Measurements from ENCODE around the gene BMPR1A.

The BMPR1A gene

DNA sequence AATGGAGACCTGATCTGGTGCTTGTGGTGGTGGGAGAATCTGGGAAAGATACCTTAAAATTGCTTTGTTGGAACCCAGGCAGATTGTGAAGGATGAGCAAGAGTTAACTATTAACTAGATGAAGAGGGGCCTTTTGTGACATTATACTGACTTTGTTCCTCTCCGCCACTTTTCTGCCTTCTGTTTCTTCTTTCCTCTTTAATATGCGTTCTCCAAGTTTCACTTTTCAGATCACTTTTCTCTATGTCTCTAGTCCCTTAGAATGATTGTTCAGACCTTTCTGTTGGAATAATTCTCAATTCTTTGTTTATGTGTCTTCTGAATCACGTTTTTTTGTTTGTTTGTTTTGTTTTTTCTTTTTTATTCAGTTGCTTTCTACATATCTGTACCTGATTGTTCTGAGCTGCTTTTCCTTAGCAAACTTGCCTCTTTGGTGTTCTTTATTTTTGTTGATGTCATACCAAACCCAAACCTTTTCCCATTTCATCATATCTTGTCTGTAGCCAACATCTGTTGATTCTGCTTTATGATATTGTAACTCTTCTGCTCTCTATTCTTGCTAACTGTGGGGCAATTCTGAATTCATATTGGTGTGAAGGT, 2.8 kb downstream of the BMPR1A start:
- in situ Hi-C loops (cut with MboI; ENCODE audit: low sequenced_read_pairs): no loop called here

DNA sequence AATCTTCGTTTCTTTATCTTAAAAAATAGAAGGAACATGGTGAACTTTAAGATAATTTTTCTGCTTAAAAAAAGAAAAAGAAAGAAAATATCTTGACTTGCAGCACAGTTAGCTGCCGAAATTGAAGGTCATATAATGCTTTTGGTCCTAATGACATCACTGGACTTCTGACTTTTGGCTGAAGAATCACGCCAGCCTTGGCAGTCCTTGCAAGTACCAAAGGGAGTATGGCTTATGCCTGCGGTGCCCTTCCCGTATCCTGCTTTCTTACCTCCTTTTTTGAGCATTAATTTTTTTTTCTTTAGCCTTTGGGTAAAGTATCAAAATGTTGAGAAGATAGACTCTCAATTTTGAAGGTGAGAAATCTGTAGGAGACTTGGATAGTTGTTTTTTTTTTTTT, 7.0 kb downstream of the BMPR1A start:
- in situ Hi-C loops (cut with MboI; ENCODE audit: low sequenced_read_pairs): no loop called here

DNA sequence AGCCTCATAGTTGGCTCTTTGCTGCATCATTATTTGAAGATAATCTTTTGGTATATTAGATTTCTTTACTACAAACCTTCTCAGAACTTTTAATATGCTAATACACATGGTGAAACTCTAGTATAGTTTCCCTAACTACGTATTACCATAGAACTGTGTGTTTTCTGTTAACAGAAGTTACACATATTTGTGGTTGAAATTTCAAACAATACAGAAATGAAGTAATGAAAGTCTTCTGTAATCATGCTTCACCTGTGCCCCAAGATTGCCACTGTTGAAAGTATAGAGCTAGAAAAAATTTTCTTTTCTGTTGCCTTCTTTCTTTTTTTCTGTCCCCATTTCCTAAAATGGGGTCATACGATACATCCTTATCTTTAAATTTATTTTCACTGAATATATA, 9.1 kb downstream of the BMPR1A start:
- in situ Hi-C loops (cut with MboI; ENCODE audit: low sequenced_read_pairs): no loop called here

DNA sequence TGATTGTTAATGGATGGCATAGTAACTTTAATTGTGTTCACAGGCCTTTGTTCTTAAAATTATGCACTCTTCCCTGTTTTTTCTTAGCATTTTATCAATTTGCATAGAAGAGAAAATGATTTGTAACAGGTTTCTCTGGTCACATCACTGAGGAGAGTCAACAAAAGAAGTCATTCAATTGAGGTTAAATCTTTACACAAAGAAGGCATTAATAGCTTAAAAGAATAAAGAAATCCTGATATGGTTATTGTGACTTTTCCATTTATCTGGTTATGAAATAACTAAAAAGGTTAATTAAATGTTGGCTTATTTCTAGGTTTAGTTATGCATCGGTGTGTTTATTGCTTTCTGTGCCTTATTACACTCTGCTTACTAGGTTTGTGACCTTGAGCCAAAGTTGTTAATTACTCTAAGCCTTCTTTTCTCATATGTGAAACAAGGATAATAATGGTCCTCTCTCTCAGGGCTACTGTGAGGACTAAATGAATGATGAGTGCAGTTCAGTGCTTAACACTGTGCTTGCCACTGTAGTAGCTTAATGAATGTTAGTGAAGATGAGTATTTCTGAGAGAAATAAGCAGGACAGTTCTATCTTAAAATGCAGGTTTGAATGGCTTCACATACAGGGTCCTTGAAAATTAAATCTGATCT, 12.1 kb downstream of the BMPR1A start:
- in situ Hi-C loops (cut with MboI; ENCODE audit: low sequenced_read_pairs): no loop called here

DNA sequence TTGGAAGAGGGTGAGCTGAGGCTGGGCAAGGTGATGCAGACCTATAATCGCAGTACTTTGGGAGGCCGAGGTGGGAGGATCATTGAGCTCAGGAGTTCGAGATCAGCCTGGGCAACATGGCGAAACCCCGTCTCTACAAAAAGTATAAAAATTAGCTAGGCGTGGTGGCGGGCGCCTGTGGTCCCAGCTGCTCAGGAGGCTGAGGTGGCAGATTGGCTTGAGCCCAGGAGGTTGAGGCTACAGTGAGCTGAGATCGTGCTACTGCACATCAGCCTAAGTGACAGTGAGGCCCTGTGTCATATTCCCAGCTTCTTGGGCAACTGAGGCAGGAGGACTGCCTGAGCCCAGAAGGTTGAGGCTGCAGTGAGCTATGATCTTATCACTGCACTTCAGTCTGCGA, 13.6 kb downstream of the BMPR1A start:
- in situ Hi-C loops (cut with MboI; ENCODE audit: low sequenced_read_pairs): no loop called here

DNA sequence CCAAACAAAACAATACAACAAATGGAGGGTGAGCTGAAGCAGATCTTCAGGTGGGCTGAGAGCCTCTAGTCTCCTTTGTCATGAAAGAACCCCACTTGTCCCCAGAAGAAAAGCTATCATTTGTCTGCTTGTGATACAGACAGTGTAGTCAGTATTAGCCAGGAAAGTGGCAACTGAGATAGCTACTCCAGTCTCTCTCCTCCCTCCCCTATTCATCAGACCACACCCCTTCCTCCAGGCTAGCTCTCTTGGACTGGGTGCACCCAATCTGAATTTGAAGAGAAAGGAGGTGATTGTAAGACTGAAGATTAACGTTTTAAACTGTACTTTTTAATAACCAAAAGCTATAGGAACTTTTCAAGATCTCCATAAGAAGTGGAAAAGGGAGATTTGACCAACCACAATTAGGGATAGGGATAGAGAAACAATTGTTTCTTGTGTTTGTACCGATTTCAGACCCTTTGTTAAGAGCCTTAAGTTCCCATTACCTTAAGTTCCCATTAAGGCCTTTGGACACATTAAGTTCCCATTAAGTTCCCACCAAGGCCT, 14.1 kb downstream of the BMPR1A start:
- in situ Hi-C loops (cut with MboI; ENCODE audit: low sequenced_read_pairs): no loop called here

GRCh38 chr10:86773498-86773897, 17.1 kb downstream of the BMPR1A start:
- in situ Hi-C loops (cut with MboI; ENCODE audit: low sequenced_read_pairs): no loop called here

DNA sequence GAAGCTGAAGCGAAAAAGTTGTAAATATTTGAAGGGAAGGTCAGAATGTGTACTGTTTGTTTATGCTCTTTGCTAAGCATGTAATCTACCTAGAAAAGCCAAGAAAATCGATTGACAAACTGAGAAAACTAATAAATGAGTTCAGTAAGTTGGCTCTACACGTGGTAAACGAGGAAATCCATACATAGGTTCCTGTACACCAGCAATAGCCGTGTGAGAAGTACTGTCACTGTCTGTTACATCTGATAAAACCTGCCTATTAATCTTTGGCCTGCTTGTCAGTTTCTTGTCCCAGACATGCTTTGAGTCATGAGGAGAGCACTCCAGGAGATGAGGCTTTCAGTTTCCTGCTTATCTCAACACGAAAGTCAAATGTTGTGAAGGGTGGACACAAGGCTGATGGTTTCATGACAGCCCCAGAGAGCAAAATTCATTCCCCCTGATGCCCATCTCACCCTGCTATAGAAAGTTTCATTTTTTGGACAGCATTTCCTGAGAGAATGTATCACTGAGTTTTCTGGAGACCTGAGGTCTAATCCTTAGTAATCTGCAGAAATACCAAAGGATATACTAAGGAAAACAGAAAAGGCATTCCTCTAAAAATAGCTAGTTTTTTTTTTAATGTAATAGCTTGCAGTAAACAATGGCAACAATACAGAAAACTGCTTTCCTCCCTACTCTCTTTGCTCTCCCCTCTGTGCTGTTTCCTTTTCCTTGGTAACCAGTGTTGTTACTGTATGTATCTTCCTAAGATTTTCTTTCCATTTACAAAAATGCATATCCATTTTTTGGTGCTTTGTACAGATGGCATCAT, 18.8 kb downstream of the BMPR1A start:
- in situ Hi-C loops (cut with MboI; ENCODE audit: low sequenced_read_pairs): no loop called here

DNA sequence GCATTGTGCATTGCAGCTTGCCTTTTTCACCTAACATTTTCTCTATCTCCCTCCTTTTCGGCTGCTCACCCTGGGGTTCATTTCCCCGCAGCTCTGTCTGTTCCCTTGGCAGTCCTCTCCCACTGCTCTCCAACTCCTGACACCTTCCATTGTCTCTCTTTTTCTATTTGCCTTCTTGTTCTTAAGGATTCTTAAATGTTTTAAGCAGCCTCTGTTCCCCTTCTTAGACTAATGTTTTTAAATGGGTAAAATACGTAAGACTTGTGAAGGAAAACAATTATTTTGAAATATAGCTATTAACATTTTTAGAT, 19.4 kb downstream of the BMPR1A start:
- in situ Hi-C loops (cut with MboI; ENCODE audit: low sequenced_read_pairs): no loop called here

- in situ Hi-C loops (cut with MboI; ENCODE audit: low sequenced_read_pairs): no loop called here
Observed at GRCh38 chr10:86779220-86780017, 23.0 kb downstream of the BMPR1A start.

GRCh38 chr10:86782701-86783418, 26.4 kb downstream of the BMPR1A start:
- in situ Hi-C loops (cut with MboI; ENCODE audit: low sequenced_read_pairs): no loop called here

DNA sequence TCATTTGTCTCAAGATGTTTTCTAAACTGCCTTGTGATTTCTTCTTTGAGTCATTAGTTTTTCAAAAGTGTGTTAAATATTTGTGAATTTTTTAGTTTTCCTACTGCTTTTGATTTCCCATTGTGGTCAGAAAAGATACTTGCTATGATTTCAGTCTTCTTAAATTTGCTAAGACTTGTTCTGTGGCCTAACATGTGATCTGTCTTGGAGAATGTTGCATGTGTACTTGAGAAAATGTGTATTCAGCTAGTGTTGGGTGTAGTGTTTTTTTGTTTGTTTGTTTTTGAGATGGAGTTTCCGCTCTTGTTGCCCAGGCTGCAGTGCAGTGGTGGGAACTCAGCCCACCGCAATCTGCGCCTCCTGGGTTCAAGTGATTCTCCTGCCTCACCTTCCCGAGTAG, 28.6 kb downstream of the BMPR1A start:
- in situ Hi-C loops (cut with MboI; ENCODE audit: low sequenced_read_pairs): no loop called here

DNA sequence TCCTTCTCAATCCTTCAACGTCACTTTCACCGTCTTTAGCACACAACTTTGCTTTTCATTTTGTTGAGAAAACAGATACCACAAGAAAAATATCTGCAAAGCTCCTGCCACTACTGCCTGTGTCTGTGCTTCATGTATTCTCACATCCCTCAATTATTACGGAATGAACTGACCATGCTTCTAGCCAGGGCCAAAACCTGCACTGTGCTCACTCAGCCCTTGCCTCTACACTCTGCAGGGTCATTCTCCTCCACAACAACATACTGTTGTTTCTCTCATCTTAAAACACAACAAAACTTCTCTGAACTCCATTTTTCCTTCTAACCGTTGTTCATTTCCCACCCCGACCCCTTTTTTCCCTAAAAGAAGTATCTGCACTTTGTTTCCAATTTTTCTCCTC, 29.5 kb downstream of the BMPR1A start:
- in situ Hi-C loops (cut with MboI; ENCODE audit: low sequenced_read_pairs): no loop called here

DNA sequence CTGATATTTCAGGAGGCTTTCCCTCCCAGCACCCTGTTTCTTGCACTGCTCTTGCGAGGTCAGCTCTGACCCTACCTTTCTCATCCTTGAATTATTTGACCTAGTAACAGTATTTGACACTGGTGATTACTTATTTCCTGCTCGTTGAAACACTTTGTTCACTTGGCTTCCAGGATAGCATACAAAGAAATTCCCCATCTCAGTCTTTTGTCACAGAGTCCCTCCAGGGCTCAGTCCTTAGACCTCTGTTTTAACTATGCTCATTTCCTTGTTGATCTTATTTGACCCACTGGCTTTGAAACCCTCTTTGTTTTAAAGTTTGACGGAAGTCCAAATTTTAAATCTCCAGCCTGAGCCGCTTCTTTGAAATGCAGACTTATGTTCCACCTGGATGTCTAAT, 29.9 kb downstream of the BMPR1A start:
- in situ Hi-C loops (cut with MboI; ENCODE audit: low sequenced_read_pairs): no loop called here

- in situ Hi-C loops (cut with MboI; ENCODE audit: low sequenced_read_pairs): no loop called here
Observed at GRCh38 chr10:86790394-86790793, 34.0 kb downstream of the BMPR1A start.

DNA sequence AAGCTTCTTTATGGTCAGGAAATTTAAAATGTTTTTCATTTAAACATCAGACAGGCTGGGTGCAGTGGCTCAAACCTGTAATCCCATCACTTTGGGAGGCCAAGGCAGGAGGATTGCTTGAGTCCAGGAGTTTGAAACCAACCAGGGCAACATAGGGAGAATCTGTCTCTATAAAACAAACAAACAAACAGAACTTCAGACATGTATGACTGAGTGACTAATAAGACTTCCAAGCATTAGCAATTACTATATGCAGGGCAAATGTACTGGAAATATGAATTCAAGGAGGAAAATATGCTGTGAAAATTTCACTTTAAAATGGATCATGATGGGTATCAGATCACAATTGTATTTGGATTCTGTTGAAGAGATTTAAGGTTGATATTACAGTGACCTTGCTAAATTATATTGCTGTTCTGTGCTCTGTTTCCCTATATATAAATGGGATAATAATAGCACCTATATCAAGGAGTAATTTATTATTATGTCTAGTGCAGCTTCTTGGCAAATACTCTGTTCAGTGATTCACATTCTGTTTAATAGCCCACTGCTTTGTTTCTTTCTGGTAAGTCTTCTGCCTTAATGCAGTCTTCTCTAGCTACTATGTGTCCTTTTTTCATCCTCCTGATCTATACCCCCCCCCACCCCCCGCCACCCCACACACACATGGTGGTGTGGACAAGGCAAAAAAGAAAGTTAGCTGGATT, 36.2 kb downstream of the BMPR1A start:
- in situ Hi-C loops (cut with MboI; ENCODE audit: low sequenced_read_pairs): no loop called here

GRCh38 chr10:86793696-86794095, 37.3 kb downstream of the BMPR1A start:
- in situ Hi-C loops (cut with MboI; ENCODE audit: low sequenced_read_pairs): no loop called here

DNA sequence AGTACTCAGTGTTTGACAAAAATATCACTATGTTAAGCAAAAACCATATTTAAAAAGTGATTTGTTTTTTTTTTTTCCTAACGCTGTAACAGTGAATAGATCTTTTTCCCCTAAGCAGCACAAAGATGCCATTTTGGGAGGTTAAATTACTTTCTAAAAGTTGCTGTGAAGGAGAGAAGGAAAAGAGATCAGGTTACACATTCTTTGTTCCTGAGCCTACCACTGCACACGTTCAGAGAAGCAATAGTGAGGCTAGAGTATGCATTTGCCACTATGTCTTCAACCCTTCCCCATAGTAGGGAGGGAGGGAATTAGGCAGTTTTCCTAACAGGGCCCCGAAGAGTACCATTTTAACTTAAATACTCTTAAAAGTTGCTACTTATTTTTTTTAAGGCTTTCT, 38.9 kb downstream of the BMPR1A start:
- in situ Hi-C loops (cut with MboI; ENCODE audit: low sequenced_read_pairs): no loop called here

DNA sequence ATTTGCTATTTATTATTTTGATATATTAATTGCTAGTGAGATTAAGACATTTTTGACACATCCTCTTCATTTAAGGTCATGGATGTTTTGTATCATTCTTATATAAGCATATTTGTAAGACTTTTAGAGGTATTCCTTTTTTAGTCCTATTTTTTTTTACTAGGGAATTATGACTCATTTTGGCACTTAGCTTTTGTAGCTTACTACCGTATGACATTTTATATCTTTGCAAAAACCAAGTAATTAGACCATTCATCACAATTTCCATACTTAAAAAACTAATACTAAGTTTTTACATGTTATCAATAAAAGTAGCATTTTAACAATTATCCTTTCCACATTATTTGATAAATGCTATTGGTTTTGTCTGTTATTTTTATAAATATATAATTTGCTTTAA, 41.6 kb downstream of the BMPR1A start:
- in situ Hi-C loops (cut with MboI; ENCODE audit: low sequenced_read_pairs): no loop called here

DNA sequence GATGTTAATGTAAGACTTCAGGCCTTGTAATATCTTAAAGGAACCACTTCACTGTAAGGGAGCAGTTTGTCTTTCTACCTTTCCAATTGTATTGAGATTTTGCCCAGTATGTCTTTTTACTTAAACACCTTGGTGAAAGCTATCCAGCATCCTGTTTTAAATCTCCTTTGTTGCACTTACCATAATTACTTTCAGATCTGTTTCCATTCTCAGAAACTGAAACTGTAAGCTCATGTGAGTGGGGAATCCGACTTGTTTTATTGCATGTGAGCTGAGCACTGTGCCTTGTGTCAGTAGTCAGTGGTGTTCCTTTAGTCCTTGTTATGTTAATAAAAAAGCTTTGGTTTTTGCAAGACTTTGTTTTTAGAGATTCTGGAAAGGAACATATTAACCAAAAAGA, 42.2 kb downstream of the BMPR1A start:
- in situ Hi-C loops (cut with MboI; ENCODE audit: low sequenced_read_pairs): no loop called here
